ENCODE data around the gene RAB42. TPM values are rescaled to one million over a fixed set of nuclear protein-coding genes. Genes with fewer than 3 reads are reported as not detected.
"Not testable (repeated sequence)": the region's sequence is repeated elsewhere in the genome, so short reads cannot be mapped to it uniquely, and the experiment has no call there.

The RAB42 gene
- total RNA-seq, 4 donors from 2014 or later: 0.62 to 0.87 TPM; not detected in 2

DNA sequence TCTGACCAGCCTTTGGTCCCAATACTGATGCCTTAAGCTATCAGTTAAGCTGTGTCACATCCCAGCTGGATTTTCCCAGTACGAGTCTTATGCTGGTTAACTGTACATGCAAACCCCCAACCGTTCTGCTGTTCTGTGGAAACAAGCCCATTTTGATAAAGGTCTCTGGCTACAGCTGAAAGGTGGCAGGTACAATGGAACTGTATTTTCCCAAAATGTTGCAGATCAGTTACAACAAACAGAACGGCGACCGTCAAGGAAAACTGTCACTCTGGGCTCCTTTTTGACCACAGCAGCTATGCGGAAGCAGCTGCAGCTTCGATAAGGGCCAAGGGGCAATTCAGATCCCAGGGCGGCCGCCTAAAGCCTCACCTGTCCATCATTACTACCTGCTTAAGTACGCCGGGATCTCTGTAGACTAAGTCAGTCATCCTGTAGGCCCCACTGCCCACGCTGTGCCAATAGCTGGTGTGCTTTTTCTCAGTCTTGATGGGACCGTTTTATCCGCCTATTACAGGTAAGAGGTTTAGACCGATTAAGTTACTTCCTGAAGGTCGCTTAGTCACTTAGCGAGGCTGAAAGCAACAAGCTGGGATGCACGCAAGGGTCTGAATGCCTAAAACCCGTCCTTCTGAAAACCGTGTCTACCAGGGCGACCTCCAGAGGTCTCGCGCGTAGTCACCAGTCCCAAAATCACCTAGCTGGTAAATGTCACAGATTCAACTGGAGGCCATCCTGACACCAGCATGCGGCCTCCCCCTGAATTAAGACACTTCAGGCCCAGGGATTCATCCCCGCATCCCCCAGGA, 11.1 kb upstream of the RAB42 start:
- Histone ChIP-seq H3K36me3 (peaks cover 0 to 48% of the 10 kb centered on the region in 2 donors), H3K27ac (peak overlapping the region; percentile 89 to 94 (median 91)), H3K27me3 (no peaks in the 10 kb centered on the region), H3K9me3 (no peaks in the 10 kb centered on the region), H3K4me3 (peak overlapping the region; percentile 76 to 95 (median 88)), H3K4me1 (peaks cover 23 to 25% of the 10 kb centered on the region in 2 donors)
- no peak for TF ChIP-seq POLR2A (IDR thresholded peaks at IDR 0.05)
- TF ChIP-seq, protein P1, sequence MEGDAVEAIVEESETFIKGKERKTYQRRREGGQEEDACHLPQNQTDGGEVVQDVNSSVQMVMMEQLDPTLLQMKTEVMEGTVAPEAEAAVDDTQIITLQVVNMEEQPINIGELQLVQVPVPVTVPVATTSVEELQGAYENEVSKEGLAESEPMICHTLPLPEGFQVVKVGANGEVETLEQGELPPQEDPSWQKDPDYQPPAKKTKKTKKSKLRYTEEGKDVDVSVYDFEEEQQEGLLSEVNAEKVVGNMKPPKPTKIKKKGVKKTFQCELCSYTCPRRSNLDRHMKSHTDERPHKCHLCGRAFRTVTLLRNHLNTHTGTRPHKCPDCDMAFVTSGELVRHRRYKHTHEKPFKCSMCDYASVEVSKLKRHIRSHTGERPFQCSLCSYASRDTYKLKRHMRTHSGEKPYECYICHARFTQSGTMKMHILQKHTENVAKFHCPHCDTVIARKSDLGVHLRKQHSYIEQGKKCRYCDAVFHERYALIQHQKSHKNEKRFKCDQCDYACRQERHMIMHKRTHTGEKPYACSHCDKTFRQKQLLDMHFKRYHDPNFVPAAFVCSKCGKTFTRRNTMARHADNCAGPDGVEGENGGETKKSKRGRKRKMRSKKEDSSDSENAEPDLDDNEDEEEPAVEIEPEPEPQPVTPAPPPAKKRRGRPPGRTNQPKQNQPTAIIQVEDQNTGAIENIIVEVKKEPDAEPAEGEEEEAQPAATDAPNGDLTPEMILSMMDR (IDR thresholded peaks at IDR 0.05 in 4 of 5, conservative IDR thresholded peaks at IDR 0.05 in 1 of 5): no peak
- intact Hi-C loops (cut with DNase I; ENCODE audit: low total_unique reads) (loop anchor here (1.0 to 5.0 kb wide), 4 partner anchors 28 to 334 kb away; partner anchors contain the start of genes TAF12 and TRNAU1AP), in situ Hi-C loops (cut with MboI; ENCODE audit: low sequenced_read_pairs in 4 of 4) (loop anchor here in 1 of 4 donors (25.0 kb wide), 1 partner anchor 219 kb away; the partner anchor contains the start of gene PHACTR4)
- no peak for DNase-seq
- ATAC-seq: peak; percentile 30 to 47

DNA sequence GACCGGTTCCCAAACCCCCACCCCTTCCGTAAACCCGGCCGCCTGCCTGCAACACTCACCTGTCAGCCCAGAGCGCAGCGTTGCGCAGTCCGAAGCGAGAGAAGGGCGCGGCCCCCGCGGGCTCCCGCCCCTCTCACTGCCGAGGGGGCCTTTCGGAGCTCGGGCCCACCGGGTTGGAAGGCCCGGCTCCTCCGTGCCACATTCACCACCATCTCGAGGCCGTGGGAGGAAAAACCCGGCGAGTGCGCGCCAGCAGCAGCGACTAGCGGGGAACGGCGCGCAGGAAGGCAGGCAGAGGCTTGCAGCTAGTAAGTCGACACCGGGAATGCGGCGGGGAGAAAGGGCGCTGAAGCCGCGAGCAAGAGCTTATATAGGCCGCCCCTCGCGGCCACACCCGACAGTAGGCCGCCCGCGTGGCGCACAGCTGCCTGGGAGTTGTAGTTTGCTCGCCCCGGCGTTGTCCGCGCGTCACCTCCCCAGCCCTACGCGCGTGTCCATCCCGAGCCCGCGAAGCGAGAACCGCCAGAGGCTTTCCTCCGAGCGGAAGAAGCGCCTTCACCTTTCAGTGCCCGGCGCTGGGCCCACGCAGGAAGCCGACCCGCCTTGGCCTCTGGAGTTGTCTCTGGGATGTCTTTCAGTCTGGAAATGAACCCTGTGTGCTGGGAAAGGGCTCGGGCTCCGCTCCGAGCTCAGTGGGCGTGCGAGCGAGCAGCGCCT, 10.4 kb upstream of the RAB42 start:
- ATAC-seq (peak; percentile 92 to 96), DNase-seq (peak; percentile 95)
- in situ Hi-C loops (cut with MboI; ENCODE audit: low sequenced_read_pairs in 4 of 4) (loop anchor here in 1 of 4 donors (25.0 kb wide), 1 partner anchor 219 kb away; the partner anchor contains the start of gene PHACTR4), intact Hi-C loops (cut with DNase I; ENCODE audit: low total_unique reads) (loop anchor here (1.0 to 5.0 kb wide), 5 partner anchors 28 to 334 kb away; partner anchors contain the start of genes TAF12 and TRNAU1AP)
- peaks cover 23 to 25% of the 10 kb centered on the region in 2 donors for H3K4me1 ChIP-seq
- no peaks in the 10 kb centered on the region for H3K27me3 ChIP-seq
- H3K9me3 ChIP-seq: no peaks in the 10 kb centered on the region
- peak overlapping the region; percentile 76 to 95 (median 88) for H3K4me3 ChIP-seq
- peak overlapping the region; percentile 89 to 94 (median 91) for H3K27ac ChIP-seq
- peak; percentile 96 to 99 for TF ChIP-seq POLR2A (IDR thresholded peaks at IDR 0.05)
- TF ChIP-seq, protein P1 (IDR thresholded peaks at IDR 0.05 in 4 of 5, conservative IDR thresholded peaks at IDR 0.05 in 1 of 5): peak in 4 of 5 experiments; percentile 22 to 42 (median 30)
- peaks cover 0 to 41% of the 10 kb centered on the region in 2 donors for H3K36me3 ChIP-seq

DNA sequence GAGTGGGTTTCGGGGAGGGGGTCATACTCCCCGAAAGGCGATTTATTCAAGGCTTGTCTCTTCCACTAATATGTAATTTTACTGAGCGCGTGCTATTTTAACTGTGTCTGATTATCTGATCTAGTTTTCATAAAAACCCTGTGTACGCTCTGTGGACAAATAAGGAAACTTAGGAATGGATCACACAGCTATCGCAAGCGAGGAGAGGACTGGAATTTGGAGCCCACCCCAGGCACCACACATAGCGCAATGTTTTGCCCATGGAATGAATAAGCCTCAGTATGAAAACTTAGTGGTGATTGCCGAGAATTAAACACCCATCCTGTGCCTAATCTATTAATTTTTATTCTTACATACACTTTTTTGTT, 9.8 kb upstream of the RAB42 start:
- TF ChIP-seq, protein P1 (IDR thresholded peaks at IDR 0.05 in 4 of 5, conservative IDR thresholded peaks at IDR 0.05 in 1 of 5): no peak
- no peak for TF ChIP-seq POLR2A (IDR thresholded peaks at IDR 0.05)
- DNase-seq (no peak), ATAC-seq (peak; percentile 18 to 27)
- Histone ChIP-seq H3K9me3 (no peaks in the 10 kb centered on the region), H3K4me3 (peak overlapping the region; percentile 76 to 95 (median 88)), H3K4me1 (peaks cover 23 to 25% of the 10 kb centered on the region in 2 donors), H3K27ac (peak overlapping the region; percentile 89 to 94 (median 91)), H3K27me3 (no peaks in the 10 kb centered on the region), H3K36me3 (peaks cover 0 to 35% of the 10 kb centered on the region in 2 donors)
- intact Hi-C loops (cut with DNase I; ENCODE audit: low total_unique reads) (loop anchor here (1.0 to 5.0 kb wide), 3 partner anchors 64 to 335 kb away; no protein-coding TSS in a partner anchor), in situ Hi-C loops (cut with MboI; ENCODE audit: low sequenced_read_pairs in 4 of 4) (loop anchor here in 1 of 4 donors (25.0 kb wide), 1 partner anchor 220 kb away; the partner anchor contains the start of gene PHACTR4)

DNA sequence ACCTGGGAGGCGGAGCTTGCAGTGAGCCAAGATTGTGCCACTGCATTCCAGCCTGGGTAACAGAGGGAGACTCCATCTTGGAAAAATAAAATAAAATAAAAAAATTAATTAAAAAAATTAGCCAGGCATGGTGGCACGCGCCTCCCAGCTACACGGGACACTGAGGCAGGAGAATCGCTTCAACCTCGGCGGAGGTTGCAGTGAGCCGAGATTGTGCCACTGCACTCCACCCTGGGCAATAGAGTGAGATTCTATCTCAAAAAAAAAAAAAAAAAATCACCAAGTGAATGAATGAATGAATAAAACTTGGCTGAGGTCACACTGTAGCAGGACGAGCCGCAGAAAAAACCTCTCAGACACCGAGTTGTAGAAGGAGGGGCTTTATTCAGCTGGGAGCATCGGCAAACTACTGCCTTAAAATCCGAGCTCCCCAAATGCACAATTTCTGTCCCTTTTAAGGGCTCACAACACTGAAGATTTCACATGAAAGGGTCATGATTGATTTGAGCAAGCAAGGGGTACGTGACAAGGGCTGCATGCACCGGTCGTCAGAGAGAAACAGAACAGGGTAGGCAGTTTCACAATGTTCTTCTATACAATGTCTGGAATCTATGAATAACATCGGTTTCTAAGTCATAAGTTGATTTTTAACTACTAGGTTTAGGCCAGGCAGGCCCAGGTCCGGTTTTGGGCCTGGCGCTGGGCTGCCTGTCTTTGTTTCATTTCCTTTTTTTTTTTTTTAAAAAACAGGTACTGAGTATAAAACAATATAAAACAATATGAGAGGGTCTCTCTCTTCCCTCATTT, 5.3 kb upstream of the RAB42 start:
- H3K36me3 ChIP-seq; H3K27me3 ChIP-seq; intact Hi-C loops (cut with DNase I; ENCODE audit: low total_unique reads); H3K9me3 ChIP-seq; ATAC-seq; H3K4me3 ChIP-seq; H3K27ac ChIP-seq; DNase-seq: not testable (repeated sequence)
- in situ Hi-C loops (cut with MboI; ENCODE audit: low sequenced_read_pairs in 4 of 4): loop anchor here in 1 of 4 donors (25.0 kb wide), 1 partner anchor 224 kb away; the partner anchor contains the start of gene PHACTR4
- H3K4me1 ChIP-seq: peaks cover 8 to 12% of the 10 kb centered on the region in 2 donors

Measured in gastrocnemius medialis (tissue), 4 donors.